GM12864 (cell line): ENCODE measurements around the gene SMCO3.

Experiments
- DNase-seq: peaks from one replicate; pipeline ENCODE4 v3.0.0-alpha.2; 2011; ENCODE audit warnings: low read depth
- H3K4me3 ChIP-seq: 2 replicates; pipeline ENCODE4 v1.5.1; 2011; ENCODE audit warnings: mild to moderate bottlenecking, low read depth, low read length, control low read depth
- TF ChIP-seq, protein P1 (sequence below): IDR thresholded peaks from 2 replicates; pipeline ENCODE4 v1.5.1; 2011; ENCODE audit warnings: low read depth, mild to moderate bottlenecking, moderate library complexity, low read length, control low read depth, inconsistent platforms; ENCODE audit errors: missing control alignments

SMCO3 gene

DNA sequence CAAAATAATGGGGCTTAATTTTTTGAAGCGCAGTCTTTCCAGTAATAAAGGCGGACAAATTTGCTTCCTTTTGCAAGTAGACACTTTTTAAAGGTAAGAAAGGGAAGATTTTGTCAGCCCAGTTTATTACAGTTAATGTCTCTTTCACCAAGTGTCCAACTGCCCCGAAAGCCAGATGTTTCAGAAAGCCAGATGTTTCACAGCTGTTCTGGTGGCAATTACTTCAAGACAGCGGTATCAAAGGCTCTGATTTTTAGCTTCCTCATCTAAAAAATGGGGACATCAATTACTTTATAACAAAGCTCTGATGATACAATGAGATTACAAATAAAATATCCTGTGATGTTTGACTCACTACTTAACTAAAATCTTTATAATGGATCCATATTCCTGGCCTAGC lies 11.7 kb downstream of the SMCO3 start:
- DNase-seq, result no peak
- TF ChIP-seq, protein P1, sequence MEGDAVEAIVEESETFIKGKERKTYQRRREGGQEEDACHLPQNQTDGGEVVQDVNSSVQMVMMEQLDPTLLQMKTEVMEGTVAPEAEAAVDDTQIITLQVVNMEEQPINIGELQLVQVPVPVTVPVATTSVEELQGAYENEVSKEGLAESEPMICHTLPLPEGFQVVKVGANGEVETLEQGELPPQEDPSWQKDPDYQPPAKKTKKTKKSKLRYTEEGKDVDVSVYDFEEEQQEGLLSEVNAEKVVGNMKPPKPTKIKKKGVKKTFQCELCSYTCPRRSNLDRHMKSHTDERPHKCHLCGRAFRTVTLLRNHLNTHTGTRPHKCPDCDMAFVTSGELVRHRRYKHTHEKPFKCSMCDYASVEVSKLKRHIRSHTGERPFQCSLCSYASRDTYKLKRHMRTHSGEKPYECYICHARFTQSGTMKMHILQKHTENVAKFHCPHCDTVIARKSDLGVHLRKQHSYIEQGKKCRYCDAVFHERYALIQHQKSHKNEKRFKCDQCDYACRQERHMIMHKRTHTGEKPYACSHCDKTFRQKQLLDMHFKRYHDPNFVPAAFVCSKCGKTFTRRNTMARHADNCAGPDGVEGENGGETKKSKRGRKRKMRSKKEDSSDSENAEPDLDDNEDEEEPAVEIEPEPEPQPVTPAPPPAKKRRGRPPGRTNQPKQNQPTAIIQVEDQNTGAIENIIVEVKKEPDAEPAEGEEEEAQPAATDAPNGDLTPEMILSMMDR, result no peak
- peak overlapping the region; percentile 96 for H3K4me3 ChIP-seq

DNA sequence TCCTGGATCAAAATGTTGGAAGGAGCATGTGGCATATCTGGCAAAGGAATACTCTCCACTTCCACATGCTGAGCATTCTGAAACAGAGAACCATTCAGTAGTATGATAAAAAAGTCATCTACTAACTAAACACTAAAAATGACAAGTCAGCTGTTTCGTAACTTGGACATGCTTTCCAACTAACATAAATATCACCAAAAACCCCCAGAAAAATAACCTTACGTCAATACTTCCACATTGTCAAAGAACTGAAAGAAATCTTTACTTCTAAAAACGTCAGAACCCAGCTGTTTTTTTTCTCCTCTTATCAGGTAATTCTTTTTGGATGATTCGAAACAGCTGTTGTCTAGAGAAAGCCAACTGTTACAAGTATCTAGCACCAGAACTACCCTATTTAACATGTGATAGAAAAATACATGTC lies 18.9 kb downstream of the SMCO3 start:
- H3K4me3 ChIP-seq, result no peak overlapping the region
- TF ChIP-seq, protein P1, result no peak
- DNase-seq, result no peak

DNA sequence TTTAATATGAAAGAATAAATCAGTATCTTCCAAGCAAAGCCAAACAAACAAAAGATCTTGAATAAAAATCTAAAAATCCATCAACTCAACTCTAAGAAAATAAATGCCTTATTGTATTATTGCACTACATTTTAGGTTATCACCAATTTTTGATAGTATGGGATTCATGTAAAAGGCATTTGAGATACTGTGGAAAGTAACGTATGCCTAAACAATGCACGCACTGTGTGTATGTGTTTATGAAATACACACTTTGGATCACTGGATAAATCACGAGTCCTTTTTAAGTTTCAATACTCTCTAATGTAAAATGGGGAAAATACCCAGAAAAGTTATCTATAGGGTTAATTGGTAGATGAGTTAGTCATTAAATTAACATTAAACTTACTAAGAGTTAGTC lies 28.4 kb downstream of the SMCO3 start:
- no peak for DNase-seq
- H3K4me3 ChIP-seq, result no peak overlapping the region
- TF ChIP-seq, protein P1, result no peak

DNA sequence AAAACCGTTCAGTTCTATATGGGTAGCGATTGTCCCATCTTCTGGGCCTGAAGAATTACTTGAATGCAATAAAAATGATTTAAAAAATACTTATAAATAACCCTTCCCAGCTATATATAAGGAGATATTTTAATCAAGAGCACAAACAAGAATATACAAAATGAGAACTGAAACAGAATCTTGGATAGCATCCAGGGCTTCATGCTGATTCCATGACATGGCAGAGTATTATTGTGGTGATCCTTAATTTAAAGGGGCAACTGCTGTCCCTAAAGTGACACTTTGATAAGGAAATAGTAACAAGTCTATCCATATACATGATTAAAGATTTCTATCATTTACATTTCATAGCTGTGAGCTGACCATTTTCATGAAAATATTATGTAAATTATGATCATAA lies 29.5 kb downstream of the SMCO3 start:
- no peak overlapping the region for H3K4me3 ChIP-seq
- TF ChIP-seq, protein P1, result no peak
- DNase-seq, result no peak

DNA sequence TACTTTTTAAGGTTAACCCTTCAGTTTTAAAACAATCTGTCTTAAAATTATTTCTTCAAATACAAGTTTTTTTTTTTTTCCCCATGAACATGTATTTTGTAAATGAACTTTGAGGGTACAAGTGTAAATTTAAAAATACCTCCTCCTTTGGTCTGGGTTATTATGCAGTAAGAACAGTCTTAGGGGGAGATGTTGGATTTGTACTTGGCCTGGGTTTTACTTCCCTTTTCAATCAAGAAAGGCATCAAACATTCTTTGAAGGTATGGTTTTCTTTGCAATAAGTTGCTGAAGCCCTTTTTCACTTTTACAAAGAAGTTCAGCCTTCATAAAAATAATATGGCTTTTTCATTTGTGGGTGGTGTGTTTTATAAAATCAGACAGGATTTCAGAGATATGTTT lies 31.2 kb downstream of the SMCO3 start:
- no peak for DNase-seq

DNA sequence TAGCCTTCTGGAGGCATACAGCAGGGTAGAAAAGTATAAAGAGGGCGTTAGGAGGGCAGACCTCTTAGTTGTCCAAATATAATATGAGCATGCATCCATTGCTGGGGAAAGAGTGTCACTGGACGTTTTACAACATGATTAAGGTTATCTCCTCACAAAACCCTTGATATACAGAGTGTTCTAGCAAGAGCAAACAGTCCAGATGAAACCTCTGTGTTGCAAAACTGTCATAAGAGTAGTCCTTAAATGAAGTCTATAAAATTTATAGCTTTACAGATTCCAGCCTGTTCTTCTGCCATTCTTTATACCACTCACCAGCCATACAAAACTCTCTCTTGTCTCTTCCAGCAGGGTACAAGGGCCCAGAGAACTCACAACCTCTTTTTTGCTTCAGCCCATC lies 32.4 kb downstream of the SMCO3 start:
- DNase-seq, result no peak
- TF ChIP-seq, protein P1, result no peak
- no peak overlapping the region for H3K4me3 ChIP-seq

More for the DNA sequence above, 31.2 kb downstream of the SMCO3 start:
- TF ChIP-seq, protein P1, result no peak
- no peak overlapping the region for H3K4me3 ChIP-seq

DNA sequence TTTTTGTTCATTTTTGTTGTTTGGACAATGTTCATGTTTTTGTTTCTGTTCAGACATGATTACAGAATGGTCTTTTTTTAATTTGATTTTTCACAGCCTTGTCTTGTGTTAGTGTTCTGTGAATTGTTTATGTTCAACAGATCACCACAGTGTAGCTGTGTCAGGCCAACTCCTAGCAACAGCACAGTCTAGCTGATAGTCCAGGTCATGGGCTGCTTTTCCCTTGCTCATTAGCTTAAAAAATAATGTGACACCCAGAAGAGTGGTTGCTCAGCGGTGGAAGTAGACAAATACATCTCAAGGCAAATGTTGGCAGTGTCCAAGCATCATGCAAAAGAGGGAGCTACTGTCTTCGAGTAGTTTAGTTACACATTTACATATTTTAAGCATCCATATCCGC lies 33.1 kb downstream of the SMCO3 start:
- TF ChIP-seq, protein P1, result no peak
- no peak overlapping the region for H3K4me3 ChIP-seq
- DNase-seq, result no peak
